NT2/D1 (cell line): ENCODE data around the gene ZNF605.

Experiments
- SUZ12 ChIP-seq: IDR thresholded peaks from 2 replicates; pipeline ENCODE4 v1.6.1; 2011; ENCODE audit not compliant: insufficient read length, insufficient read depth; ENCODE audit errors: extremely low read depth
- YY1 ChIP-seq: IDR thresholded peaks from 2 replicates; pipeline ENCODE4 v1.6.1; 2011; ENCODE audit not compliant: insufficient read length, insufficient read depth
- ZNF274 ChIP-seq: IDR thresholded peaks from 2 replicates; pipeline ENCODE4 v1.6.1; 2011; ENCODE audit warnings: mild to moderate bottlenecking, low read depth, low read length

DNA sequence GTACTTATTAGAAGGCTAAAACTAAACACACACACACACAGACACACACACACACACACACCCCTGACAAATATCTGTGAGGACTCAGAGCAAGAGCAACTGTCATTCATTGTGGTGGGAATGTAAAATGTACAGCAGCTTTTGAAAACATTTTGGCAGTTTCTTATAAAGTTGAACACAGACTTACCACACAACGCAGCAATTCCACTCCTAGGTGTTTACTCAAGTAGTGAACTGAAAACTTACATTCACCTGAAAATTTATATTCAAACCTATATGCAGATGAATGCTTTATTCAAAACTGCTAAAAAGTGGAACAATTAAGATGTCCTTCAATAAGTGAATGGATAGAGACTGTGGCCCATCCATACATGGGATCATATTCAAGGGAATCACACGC is 18.6 kb downstream of the ZNF605 start:
- TF ChIP-seq ZNF274 (no peak), SUZ12 (no peak), YY1 (no peak)
